NCI-H526 treated with DMSO at 0.1 percent for 48 hours (cell line): ENCODE measurements around the gene F10.
A peak's percentile ranks its signal among the peaks of the same experiment; 100 is the strongest.

Experiments
- DNase-seq: peaks from one replicate; lab custom pipeline; 2025; lab: John Stamatoyannopoulos, UW

F10 gene

DNA sequence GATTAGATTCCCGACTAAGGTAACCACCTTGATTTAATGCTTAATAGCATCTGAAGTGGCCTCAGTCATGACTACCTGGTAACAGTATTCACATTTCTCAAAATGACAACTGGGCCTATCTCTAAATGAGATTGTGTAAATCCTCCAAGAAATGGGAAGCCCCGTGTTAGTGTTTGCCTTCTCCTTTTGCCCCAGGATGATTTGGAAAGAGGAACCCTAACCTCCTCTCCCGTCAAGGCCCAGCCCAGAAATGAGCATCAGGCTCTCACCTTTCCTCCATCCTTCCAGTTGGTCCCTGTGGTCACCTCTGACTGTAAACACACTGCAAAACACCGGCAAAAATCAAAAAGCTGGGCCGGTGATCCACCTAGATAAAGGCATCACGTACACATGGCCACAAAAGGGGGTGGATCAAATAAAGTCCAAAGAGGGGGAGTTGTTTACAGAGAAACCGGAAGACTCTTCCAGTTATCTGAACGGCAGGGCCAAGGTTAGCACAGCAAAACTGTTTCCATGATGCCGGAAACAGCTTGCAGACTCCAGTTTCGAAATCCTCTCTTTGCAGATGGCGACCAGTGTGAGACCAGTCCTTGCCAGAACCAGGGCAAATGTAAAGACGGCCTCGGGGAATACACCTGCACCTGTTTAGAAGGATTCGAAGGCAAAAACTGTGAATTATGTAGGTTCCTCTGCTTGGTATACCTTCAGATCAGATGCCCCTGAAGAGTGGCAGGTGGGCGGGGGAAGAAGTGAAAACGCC, 16.4 kb downstream of the F10 start:
- DNase-seq: no peak

DNA sequence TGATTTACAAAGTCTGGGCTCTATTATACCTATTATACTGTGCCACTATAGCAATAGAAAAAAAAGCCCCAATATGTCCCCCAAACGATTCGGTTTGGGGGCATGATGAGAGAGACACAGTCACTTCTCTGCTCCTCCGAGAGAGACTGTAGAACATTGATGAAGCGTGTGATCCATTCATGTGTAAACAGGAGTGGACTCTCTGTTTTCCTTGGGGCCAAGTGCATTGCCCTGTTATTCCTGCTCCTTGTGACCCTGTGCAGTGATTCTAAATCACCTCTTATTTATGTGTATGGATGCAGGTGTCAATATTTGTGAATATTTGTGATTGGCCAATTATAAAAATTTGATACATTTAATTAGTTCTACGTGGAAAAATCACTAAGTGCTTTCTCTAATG, 17.0 kb downstream of the F10 start:
- DNase-seq: no peak

DNA sequence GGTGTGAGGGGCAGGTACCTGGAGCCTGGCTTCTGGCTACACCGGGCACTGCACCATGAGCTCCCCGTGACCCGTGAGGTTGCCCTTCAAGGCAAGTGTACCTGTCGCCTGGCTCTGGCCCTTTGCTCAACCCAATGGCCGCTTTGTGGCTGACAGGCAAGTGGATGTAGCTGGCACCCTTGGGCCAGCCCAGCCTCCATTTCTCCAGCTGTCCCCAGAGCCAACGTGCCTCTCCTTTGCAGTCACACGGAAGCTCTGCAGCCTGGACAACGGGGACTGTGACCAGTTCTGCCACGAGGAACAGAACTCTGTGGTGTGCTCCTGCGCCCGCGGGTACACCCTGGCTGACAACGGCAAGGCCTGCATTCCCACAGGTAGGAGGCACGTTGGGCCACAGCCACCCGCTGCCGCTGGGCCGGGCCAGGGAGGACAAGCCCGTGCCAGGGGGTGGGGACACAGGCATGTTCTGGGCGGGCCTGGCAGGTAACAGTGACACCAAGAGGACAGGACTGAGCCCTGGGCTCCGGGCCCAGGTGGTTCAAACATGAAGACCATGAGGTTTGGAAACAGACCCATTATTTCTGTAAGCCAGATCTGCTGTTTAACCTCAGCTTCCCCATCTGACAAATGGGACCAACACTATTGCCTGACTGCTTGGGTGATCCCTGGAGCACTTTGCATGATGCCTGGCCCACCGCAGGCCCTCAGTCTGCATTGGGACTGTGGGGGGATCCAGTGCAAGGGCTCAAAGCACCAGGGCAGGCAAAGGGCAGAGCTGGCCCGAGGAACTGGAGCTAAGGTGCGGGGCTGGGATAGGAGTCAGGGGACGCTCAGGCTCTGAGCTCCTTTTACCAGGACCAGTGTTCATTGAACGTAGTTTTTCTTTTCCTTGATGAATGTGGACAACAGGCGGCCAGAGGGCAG, 18.3 kb downstream of the F10 start:
- DNase-seq: no peak

DNA sequence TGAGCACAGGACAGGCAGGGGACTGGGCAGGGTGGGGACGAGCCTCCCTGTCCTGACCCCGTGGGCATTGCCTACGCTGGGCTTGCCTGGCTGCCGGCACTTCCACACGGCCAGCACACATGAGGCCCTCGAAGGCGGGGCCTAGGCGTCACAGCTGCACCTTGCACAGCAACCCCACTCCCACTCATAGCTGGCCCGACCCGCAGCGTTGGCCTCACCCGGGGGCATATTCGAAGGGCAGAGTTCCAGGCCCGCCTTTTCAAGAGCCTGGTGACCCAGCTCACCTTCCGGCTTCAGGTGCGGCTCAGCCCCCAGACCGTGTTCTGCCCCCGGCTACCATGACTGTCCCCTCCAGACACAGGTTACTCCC, 19.0 kb downstream of the F10 start:
- no peak for DNase-seq

GRCh38 chr13:113142876-113143275, 20.3 kb downstream of the F10 start:
- no peak for DNase-seq

- no peak for DNase-seq
These were observed 21.1 kb downstream of the F10 start for GRCh38 chr13:113143466-113144254.

GRCh38 chr13:113144255-113144629, 21.6 kb downstream of the F10 start:
- DNase-seq: no peak

- no peak for DNase-seq
These were observed 22.9 kb downstream of the F10 start for GRCh38 chr13:113145496-113145895.

GRCh38 chr13:113145911-113146598, 23.5 kb downstream of the F10 start:
- DNase-seq: no peak

DNA sequence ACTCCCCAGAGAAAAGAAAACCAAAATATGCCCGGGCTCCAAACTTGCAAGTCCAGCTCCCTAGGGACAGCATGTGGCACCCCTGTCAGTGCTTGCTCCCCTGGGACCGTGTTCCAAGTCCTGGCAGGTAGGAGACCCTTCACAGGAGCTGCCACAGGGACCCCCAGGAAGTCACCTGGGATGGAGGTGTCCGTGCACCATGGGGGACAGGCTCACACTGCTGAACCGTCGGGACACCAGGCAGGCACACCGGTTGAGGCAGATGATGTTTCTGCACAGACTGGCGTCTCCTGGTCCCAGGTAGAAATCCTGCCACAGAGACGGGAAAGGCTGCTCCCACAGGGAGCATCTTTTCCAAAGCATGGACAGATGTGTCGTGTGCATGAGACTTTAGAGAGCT, 24.2 kb downstream of the F10 start:
- no peak for DNase-seq

DNA sequence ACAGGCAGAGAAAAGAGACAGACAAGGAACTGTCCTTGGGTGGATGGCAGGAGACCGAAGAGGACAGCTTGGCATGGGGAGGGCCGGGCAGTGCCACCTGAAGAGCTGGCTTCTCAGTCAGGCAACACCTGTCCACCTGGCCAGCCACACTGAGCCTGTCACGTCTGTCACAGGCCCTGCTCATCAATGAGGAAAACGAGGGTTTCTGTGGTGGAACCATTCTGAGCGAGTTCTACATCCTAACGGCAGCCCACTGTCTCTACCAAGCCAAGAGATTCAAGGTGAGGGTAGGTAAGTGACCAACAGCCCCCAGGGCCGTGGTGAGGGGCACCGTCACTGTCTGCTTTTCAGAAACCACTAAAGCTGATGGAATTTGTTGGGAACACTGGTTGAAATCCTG, 24.6 kb downstream of the F10 start:
- no peak for DNase-seq

DNA sequence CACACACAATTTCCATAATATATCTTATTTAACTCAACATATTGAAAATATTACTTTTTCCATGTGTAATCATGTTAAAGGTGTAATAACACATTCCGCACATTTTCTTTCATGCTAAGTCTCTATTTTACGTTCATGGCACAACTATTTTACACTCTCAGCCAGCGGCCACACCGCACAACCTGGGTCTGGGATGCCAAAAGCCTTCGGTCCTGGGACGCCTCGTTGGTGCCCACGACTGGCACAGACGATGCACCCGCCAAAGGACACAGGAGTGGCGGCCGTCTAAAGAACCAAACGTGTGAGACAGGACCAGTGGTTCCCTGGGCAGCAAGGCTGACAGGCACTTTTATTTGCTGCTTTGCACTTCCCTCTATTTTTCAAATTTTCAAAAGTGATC, 25.8 kb downstream of the F10 start:
- no peak for DNase-seq

DNA sequence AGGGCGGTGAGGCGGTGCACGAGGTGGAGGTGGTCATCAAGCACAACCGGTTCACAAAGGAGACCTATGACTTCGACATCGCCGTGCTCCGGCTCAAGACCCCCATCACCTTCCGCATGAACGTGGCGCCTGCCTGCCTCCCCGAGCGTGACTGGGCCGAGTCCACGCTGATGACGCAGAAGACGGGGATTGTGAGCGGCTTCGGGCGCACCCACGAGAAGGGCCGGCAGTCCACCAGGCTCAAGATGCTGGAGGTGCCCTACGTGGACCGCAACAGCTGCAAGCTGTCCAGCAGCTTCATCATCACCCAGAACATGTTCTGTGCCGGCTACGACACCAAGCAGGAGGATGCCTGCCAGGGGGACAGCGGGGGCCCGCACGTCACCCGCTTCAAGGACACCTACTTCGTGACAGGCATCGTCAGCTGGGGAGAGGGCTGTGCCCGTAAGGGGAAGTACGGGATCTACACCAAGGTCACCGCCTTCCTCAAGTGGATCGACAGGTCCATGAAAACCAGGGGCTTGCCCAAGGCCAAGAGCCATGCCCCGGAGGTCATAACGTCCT, 26.4 kb downstream of the F10 start:
- DNase-seq: no peak

DNA sequence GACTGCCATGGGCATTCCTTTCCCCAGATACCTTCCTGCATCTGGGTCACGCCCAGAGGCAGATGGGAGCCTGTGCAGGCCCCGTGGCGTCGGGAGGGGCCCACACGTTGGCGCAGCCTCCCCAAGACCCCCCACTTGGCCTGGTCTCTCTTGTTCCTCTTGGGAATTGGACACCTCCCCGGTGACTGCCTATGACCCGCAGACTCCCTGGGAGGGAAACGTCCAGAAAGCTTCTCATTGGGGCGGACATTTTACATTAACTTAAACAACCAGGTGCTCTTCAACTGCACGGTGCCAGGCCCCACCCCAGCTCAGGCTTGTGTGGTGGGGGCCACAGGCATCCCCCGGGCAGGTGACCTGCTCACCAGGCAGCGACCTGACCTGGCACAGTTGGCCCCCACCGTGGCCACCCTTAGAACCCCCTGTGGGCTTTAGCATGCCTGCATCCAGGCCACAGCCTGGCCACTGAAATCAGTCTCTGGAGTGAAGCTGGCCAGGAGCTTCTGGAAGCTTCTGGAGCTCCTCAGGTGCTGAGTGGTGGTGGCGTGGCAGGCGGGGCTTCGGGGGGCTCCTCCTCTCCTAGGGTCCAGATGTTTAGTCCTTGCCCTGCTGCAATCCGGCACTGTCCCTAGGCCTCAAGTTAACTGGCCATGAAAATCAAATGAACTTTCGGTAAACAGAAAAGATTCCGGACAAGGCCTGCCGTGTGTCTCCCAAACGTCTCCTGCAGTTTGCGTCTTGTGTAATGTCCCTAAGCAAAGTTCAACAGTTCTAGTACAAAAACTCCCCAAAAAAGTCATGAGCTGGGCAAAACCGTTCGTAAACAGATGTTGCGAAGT, 27.3 kb downstream of the F10 start:
- DNase-seq: no peak

DNA sequence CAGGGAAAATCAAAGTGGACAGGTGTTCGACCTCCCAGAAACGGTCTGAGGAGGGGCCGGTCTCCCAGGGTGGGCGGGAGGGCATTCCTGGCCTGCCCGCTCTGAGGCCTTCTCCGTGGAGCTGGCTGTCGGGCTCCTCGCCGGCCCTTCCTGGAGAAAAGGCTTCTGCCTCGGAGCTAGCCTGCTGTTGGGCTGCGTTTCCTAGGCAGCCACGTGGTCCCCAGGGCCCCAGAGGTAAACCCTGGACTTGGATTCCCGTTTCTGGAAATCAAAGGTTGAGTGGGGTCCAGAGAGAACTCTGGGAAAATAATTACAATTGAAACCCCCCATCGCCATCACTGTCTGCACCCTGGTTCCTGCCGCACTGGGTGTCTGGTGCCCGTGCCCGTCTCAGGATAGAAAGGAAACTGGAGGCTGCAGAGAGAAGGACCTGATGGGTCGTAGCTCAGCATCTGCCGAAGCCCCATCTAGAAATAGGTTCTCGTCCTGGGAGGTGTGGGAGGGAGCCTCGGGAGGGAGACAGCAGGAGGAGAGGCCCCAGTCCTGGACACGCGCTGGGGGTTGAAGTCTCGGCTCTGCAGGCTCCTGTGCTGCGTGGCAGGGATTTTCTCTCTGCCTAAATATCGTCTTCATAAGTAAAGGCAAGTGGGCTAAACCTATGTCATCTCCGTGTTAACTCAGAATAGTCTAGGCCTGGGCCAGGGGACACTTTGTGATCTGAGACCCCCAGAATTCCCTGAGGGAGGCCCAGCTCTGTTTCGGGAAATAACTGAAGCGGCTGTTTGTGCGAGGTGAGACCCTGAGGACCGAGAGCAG, 28.2 kb downstream of the F10 start:
- DNase-seq: no peak

DNA sequence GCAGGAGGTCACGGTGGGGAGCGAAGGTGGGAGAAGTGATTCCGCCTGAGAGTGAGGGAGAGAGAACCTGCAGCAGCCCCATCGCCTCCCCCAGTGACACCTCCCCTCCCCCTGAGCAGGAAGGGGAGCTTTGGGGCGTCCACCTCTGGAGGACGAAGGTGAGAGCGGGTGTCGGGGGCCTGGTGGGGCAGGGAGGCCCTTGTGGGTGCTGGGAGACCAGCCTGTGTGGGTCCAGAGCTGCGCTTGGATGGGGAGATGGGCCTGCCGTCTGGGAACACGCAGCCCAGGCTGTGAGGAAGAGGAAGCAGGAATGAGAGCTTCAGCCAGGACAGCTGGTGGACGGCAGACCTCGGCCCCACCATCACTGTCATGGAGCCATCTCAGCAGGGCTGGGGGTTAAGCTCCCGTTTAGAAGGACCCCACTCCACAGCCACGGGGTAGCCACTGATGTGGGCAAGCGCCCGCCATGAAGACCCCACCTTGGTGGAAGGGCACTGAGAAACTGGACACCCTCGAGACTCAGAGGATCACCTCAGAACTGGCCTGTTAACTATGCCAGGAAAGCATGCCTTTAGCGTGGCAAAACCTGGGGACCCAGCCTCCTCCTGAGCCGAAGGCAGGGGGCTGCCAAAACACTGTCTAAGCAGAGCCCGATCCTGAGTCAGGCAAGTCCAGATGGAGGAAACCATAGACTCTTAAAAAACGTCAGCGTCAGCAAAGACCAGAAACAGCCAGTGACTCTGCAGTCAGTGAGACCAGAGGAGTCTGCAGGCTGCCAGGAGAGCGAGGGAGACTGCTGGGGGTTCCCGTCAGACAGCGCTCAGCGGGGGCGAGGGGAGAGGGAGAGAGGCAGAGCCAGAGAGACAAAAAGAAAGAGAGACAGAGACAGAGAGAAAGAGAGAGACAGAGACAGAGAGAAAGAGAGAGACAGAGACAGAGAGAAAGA, 29.4 kb downstream of the F10 start:
- DNase-seq: no peak

DNA sequence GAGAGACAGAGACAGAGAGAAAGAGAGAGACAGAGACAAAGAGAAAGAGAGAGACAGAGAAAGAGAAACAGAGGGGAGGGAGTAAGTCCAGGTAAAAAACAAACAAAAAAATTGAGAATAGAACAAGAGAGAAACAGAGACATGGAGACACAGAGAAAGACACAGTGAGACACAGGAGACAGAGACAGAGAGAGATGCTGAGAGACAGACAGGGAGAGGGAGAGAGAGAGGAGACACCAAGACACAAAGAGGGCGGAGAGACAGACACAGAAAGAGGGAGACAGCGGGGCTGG, 30.0 kb downstream of the F10 start:
- no peak for DNase-seq

GRCh38 chr13:113152984-113153809, 30.6 kb downstream of the F10 start:
- peak; percentile 83 for DNase-seq
